SU-DHL-6 (cell line): Measurements from ENCODE around the gene ZNF668.
"Not testable (repeated sequence)": the region's sequence is repeated elsewhere in the genome, so short reads cannot be mapped to it uniquely, and the experiment has no call there.

Experiments
- H2AFZ ChIP-seq: fragments of 200-600 bp; sonication (generic); 2 replicates; pipeline ENCODE4 v1.6.1; 2014; ENCODE audit warnings: low read depth, mild to moderate bottlenecking, moderate library complexity, mixed read lengths, antibody characterized with exemption, low read length; ENCODE audit not compliant: severe bottlenecking
- H3F3A ChIP-seq: fragments of 200-600 bp; shearing (Covaris generic); 2 replicates; pipeline ENCODE4 v1.6.0; 2016; ENCODE audit warnings: antibody characterized with exemption, mild to moderate bottlenecking; ENCODE audit not compliant: insufficient read depth
- H3K27ac ChIP-seq: fragments of 200-600 bp; sonication (generic); 2 replicates; pipeline ENCODE4 v1.5.1; 2016; ENCODE audit warnings: low read depth, mild to moderate bottlenecking, low read length, moderate library complexity, mixed read lengths
- H3K27me3 ChIP-seq: fragments of 200-600 bp; sonication (generic), shearing (Covaris generic); 2 replicates; pipeline ENCODE4 v1.6.0; 2014; ENCODE audit warnings: mild to moderate bottlenecking, low read length
- H3K36me3 ChIP-seq: fragments of 200-600 bp; sonication (generic); 2 replicates; pipeline ENCODE4 v1.6.1; 2014; ENCODE audit warnings: mild to moderate bottlenecking, low read length, mixed read lengths
- H3K4me2 ChIP-seq: fragments of 300-600, 200-600 bp; shearing (Covaris generic), sonication (generic); 2 replicates; pipeline ENCODE4 v1.6.0; 2014; ENCODE audit warnings: low read length, low read depth, mild to moderate bottlenecking; ENCODE audit not compliant: poor library complexity, severe bottlenecking
- H3K4me3 ChIP-seq: fragments of 200-600 bp; sonication (generic); 2 replicates; pipeline ENCODE4 v1.5.1; 2014; ENCODE audit warnings: antibody characterized with exemption, low read length, mild to moderate bottlenecking, mixed read lengths; ENCODE audit not compliant: insufficient read depth, poor library complexity, severe bottlenecking
- H3K79me2 ChIP-seq: fragments of 200-600 bp; sonication (generic); 2 replicates; pipeline ENCODE4 v1.6.1; 2014; ENCODE audit warnings: mild to moderate bottlenecking, low read length, moderate library complexity; ENCODE audit not compliant: insufficient read depth
- H3K9ac ChIP-seq: fragments of 200-600 bp; sonication (generic); 2 replicates; pipeline ENCODE4 v1.7.0; 2014; ENCODE audit warnings: mild to moderate bottlenecking, low read length
- H3K9me2 ChIP-seq: fragments of 200-600 bp; sonication (generic); replicated peaks from 2 replicates; pipeline ENCODE4 v1.6.1; 2014; ENCODE audit warnings: low read length; ENCODE audit not compliant: insufficient read depth
- H3K9me3 ChIP-seq: fragments of 200-600 bp; sonication (generic); 2 replicates; pipeline ENCODE4 v1.6.1; 2014; ENCODE audit warnings: low read length, mixed read lengths; ENCODE audit not compliant: insufficient read depth
- H4K20me1 ChIP-seq: fragments of 200-600 bp; sonication (generic); 2 replicates; pipeline ENCODE4 v1.6.1; 2014; ENCODE audit warnings: low read depth, mild to moderate bottlenecking, antibody characterized with exemption, low read length, moderate library complexity, mixed read lengths
- CTCF ChIP-seq: fragments of 200-600 bp; sonication (generic); IDR thresholded peaks from one replicate; pipeline ENCODE4 v1.5.1; 2017; ENCODE audit warnings: antibody characterized with exemption, mild to moderate bottlenecking, low read length, moderate library complexity; ENCODE audit not compliant: insufficient read depth, poor library complexity, severe bottlenecking
- EZH2phosphoT487 ChIP-seq: fragments of 200-600 bp; sonication (generic), shearing (Covaris generic); conservative IDR thresholded peaks from 2 replicates; pipeline ENCODE4 v1.6.1; 2018; ENCODE audit warnings: mild to moderate bottlenecking, antibody characterized with exemption, low read length, moderate library complexity, mixed read lengths

Gene ZNF668

GRCh38 chr16:31106509-31107464 lies 32.7 kb upstream of the ZNF668 start:
- H3K9me3 ChIP-seq: no peaks in the 10 kb centered on the region
- peak overlapping the region; percentile 98 for H3K4me2 ChIP-seq
- no peaks in the 10 kb centered on the region for H3K36me3 ChIP-seq
- H3F3A ChIP-seq: 0 out of 2 replicates have a peak, but pooled peaks cover 11% of the 10 kb centered on the region
- H3K27me3 ChIP-seq: no peaks in the 10 kb centered on the region
- TF ChIP-seq EZH2phosphoT487: no peak
- no peak for TF ChIP-seq CTCF
- H4K20me1 ChIP-seq: no peaks in the 10 kb centered on the region
- H2AFZ ChIP-seq: no peak overlapping the region
- H3K79me2 ChIP-seq: 0 out of 2 replicates have a peak, but pooled peaks cover 7% of the 10 kb centered on the region
- 0 out of 2 replicates have a peak overlapping the region, but pooled peaks have one; percentile 28 for H3K27ac ChIP-seq
- no peak overlapping the region for H3K4me3 ChIP-seq
- 0 out of 2 replicates have a peak overlapping the region, but pooled peaks have one; percentile 86 for H3K9ac ChIP-seq
- H3K9me2 ChIP-seq: no peaks in the 10 kb centered on the region

DNA sequence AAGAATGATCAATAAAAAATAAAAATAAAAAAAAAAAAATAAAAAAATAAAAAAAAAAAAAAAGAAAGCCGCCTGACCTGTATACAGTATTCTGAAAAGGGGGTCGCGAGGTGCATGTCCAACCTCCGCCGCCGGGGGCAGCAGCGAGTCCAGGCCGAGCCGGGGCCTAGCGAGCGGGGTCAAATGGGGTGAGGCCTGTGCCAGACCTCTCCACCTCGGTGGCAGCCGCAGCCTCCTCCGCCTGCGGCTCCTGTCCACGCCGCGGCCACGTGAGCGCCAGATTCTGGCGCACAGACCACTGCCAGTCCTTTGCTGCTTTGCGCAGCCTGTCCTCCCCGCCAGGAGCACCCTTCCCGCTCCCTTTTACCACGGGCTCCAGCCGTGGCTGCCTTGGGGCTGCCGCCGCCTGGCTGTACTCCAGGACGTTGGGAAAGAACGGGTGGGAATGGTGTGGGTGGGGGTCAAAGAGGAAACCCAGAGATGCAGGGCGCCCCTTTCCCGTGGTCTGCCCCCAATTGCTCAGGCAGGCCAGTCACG lies 31.7 kb upstream of the ZNF668 start:
- Histone ChIP-seq H3K79me2 (0 out of 2 replicates have a peak, but pooled peaks cover 7% of the 10 kb centered on the region), H3K27ac (no peak overlapping the region), H3K27me3 (no peaks in the 10 kb centered on the region), H3K9ac (peak overlapping the region; percentile 35; the same call in 1 of the 2 replicates), H3K4me2 (peak overlapping the region; percentile 10), H3K4me3 (no peak overlapping the region), H4K20me1 (no peaks in the 10 kb centered on the region), H3K36me3 (no peaks in the 10 kb centered on the region), H3F3A (0 out of 2 replicates have a peak, but pooled peaks cover 11% of the 10 kb centered on the region), H2AFZ (peak overlapping the region; percentile 89), H3K9me2 (no peaks in the 10 kb centered on the region), H3K9me3 (no peaks in the 10 kb centered on the region)
- no peak for TF ChIP-seq EZH2phosphoT487
- TF ChIP-seq CTCF: peak; percentile 41

DNA sequence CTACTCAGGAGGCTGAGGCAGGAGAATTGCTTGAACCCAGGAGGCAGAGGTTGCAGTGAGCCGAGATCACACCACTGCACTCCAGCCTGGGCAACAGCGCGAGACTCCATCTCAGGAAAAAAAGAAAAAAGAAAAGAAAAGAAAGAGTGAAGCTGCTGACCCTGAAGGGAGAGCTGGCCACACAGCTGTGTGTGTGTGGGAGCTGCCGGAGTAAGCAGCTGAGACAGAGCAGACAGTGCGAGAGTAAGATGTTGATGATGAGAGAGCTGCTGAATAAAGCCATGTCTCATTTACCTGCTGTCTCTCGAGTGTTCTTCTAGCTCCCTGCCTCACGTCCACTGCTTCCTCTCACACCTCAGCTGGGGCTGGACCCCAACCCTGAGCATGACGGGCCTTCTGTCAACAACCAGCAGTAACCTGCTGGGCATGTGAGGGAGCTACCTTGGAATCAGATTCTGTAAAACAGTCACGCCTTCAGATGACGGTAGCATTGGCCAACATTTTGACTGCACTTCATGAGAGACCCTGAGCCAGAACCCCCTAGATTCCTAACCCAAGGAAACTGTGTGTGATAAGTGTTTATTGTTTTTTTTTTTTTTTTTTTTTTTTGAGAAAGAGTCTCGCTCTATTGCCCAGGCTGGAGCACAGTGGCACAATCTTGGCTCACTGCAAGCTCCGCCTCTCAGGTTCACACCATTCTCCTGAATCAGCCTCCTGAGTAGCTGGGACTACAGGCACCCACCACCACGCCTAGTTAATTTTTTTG lies 27.0 kb upstream of the ZNF668 start:
- not testable (repeated sequence) for H3K9me3 ChIP-seq, H3K4me3 ChIP-seq, H3K9ac ChIP-seq, H3K4me2 ChIP-seq, H4K20me1 ChIP-seq, H3F3A ChIP-seq, H2AFZ ChIP-seq, H3K36me3 ChIP-seq, H3K9me2 ChIP-seq, H3K27ac ChIP-seq, H3K27me3 ChIP-seq, H3K79me2 ChIP-seq
